Measurements from ENCODE around the gene VAMP2.

The VAMP2 gene

GRCh38 chr17:8186446-8186786 lies 23.7 kb upstream of the VAMP2 start:
- no peaks in the 10 kb centered on the region for H3K36me3 ChIP-seq (ENCODE audit: low read length)
- H3K9ac ChIP-seq (ENCODE audit: low read length), result peak overlapping the region; percentile 75
- H3K4me2 ChIP-seq (ENCODE audit: low read depth, low read length, poor library complexity, severe bottlenecking), result peak overlapping the region; percentile 78
- H2AFZ ChIP-seq (ENCODE audit: low read depth, low read length, severe bottlenecking), result peak overlapping the region; percentile 85
- peak overlapping the region; percentile 84 for H3K4me3 ChIP-seq (ENCODE audit: insufficient read depth, low read length, poor library complexity, severe bottlenecking)
- H3K27me3 ChIP-seq (ENCODE audit: low read length), result no peaks in the 10 kb centered on the region
- H3F3A ChIP-seq (ENCODE audit: insufficient read depth), result peaks cover 27% of the 10 kb centered on the region
- H3K9me2 ChIP-seq (replicated peaks; ENCODE audit: insufficient read depth, low read length), result no peaks in the 10 kb centered on the region
- TF ChIP-seq EZH2phosphoT487 (conservative IDR thresholded peaks at IDR 0.05; ENCODE audit: low read length), result no peak
- TF ChIP-seq CTCF (IDR thresholded peaks at IDR 0.05; ENCODE audit: insufficient read depth, low read length, poor library complexity, severe bottlenecking), result peak; percentile 11
- H3K27ac ChIP-seq (ENCODE audit: low read depth, low read length), result peak overlapping the region; percentile 86
- H4K20me1 ChIP-seq (ENCODE audit: low read depth, low read length), result no peaks in the 10 kb centered on the region
- H3K9me3 ChIP-seq (ENCODE audit: insufficient read depth, low read length), result no peaks in the 10 kb centered on the region
- H3K79me2 ChIP-seq (ENCODE audit: insufficient read depth, low read length), result peaks cover 13% of the 10 kb centered on the region; the same call in 1 of the 2 replicates

GRCh38 chr17:8185582-8186445 lies 23.1 kb upstream of the VAMP2 start:
- Histone ChIP-seq H3K9ac (ENCODE audit: low read length) (peak overlapping the region; percentile 75), H4K20me1 (ENCODE audit: low read depth, low read length) (no peaks in the 10 kb centered on the region), H3K27ac (ENCODE audit: low read depth, low read length) (peak overlapping the region; percentile 86), H3K27me3 (ENCODE audit: low read length) (no peaks in the 10 kb centered on the region), H3K9me2 (replicated peaks; ENCODE audit: insufficient read depth, low read length) (no peaks in the 10 kb centered on the region), H3K4me3 (ENCODE audit: insufficient read depth, low read length, poor library complexity, severe bottlenecking) (peak overlapping the region; percentile 84), H3K79me2 (ENCODE audit: insufficient read depth, low read length) (peaks cover 13% of the 10 kb centered on the region; the same call in 1 of the 2 replicates), H3F3A (ENCODE audit: insufficient read depth) (peaks cover 25% of the 10 kb centered on the region), H3K36me3 (ENCODE audit: low read length) (no peaks in the 10 kb centered on the region), H2AFZ (ENCODE audit: low read depth, low read length, severe bottlenecking) (peak overlapping the region; percentile 85), H3K4me2 (ENCODE audit: low read depth, low read length, poor library complexity, severe bottlenecking) (peak overlapping the region; percentile 78), H3K9me3 (ENCODE audit: insufficient read depth, low read length) (no peaks in the 10 kb centered on the region)
- TF ChIP-seq EZH2phosphoT487 (conservative IDR thresholded peaks at IDR 0.05; ENCODE audit: low read length) (no peak), CTCF (IDR thresholded peaks at IDR 0.05; ENCODE audit: insufficient read depth, low read length, poor library complexity, severe bottlenecking) (no peak)

GRCh38 chr17:8176998-8177731 lies 14.4 kb upstream of the VAMP2 start:
- Histone ChIP-seq H3K36me3 (ENCODE audit: low read length) (no peaks in the 10 kb centered on the region), H3K9me2 (replicated peaks; ENCODE audit: insufficient read depth, low read length) (no peaks in the 10 kb centered on the region), H3K9ac (ENCODE audit: low read length) (peak overlapping the region; percentile 87), H3K9me3 (ENCODE audit: insufficient read depth, low read length) (no peaks in the 10 kb centered on the region), H3K27me3 (ENCODE audit: low read length) (no peaks in the 10 kb centered on the region), H3K79me2 (ENCODE audit: insufficient read depth, low read length) (no peaks in the 10 kb centered on the region; the same call in 1 of the 2 replicates), H3K27ac (ENCODE audit: low read depth, low read length) (no peak overlapping the region), H3K4me2 (ENCODE audit: low read depth, low read length, poor library complexity, severe bottlenecking) (peak overlapping the region; percentile 91), H2AFZ (ENCODE audit: low read depth, low read length, severe bottlenecking) (peak overlapping the region; percentile 86), H3F3A (ENCODE audit: insufficient read depth) (peaks cover 27% of the 10 kb centered on the region), H4K20me1 (ENCODE audit: low read depth, low read length) (no peaks in the 10 kb centered on the region), H3K4me3 (ENCODE audit: insufficient read depth, low read length, poor library complexity, severe bottlenecking) (peak overlapping the region; percentile 78)
- no peak for TF ChIP-seq EZH2phosphoT487 (conservative IDR thresholded peaks at IDR 0.05; ENCODE audit: low read length)
